Measurements from ENCODE around the gene DHX9.

Gene DHX9

DNA sequence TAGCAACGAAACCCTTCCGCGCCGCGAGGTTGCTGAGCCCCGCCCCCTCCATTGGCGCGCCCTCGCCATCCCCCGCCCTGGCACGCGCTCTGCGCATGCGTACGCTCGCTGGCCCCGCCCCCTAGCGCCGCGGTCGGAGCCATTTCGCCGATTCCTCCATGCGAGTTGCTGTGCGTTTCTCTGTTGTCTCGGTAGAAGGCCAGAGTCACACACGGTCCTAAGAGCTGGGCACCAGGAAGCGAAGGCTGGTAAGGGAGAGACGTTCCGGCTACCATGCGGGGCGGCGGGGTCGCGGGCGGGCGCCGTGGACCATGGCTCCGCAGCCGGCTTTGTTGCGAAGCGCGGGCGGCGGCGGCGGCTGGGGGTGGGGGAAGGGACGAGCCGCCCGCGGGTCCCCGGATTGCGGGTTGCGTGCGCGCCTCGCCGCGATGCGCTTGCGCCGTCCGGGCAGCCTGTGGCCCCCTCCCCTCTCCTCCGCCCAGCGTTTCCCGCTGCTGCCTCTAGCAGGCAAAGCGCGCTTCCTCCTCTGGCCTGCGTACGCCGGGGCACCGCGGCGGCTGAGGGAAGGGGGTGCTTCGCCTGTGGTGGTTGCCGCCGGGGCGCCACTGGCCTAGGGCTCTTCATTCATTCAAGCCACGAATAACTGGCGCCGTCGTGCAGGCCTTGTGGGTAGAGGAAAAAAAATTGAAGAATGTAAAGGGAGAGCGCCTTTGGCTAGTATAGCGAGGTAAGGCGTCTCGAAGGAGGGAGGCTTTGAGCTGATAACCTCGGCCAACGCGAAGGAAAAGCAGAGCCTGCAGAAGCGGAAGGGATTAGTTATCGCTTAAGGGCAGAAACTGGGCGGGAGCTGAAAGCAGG, at the start of gene DHX9:
DHX9 (plus strand) TSS at position 139 of the 858 bp plus-strand sequence. CDS start 3,220 bp downstream, outside the sequence.
- DNase-seq, result peak; percentile 93

DNA sequence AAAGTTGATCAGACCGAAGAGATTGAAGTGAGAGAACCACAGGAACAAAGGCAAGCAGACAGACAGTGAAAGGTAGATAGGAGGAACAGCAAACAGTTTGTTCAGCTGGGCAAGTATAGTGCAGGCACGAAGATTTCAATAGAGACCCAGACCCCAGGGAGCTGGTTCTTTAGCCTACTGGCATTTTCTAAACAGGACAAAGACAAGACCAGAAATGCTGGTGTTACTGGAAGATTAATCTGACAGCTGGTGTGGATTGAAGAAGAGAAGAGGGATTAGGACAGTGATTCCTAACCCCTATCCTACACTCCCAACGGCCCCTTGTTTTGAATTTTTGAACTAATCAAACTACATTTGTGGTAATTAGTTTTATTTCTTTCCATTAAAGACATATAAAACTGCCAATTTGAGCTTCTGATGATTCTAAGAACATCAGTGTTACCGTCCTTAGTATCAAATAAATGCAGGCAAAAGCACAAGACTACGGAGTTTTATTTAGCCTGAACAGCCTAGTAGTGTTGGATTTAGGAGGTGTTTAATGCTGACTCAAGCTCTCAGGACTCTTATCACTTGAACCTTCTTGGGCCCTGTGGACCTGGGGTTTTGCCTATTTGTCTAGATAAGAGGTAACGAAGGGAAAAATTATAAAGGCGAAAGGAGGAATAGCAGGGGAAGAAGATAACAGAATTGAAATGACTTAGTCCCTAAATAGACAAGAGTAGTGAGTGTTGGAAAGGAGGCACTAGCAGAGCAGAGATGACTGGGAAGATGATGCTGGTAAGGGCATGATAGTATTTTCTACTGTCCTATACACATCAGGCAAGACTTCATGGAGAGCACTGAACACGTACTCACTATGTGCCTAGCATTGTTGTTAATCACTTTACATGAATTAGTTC, 47.6 kb upstream of the DHX9 start:
- DNase-seq, result no peak

GRCh38 chr1:182794091-182794490, 45.1 kb upstream of the DHX9 start:
- no peak for DNase-seq

DNA sequence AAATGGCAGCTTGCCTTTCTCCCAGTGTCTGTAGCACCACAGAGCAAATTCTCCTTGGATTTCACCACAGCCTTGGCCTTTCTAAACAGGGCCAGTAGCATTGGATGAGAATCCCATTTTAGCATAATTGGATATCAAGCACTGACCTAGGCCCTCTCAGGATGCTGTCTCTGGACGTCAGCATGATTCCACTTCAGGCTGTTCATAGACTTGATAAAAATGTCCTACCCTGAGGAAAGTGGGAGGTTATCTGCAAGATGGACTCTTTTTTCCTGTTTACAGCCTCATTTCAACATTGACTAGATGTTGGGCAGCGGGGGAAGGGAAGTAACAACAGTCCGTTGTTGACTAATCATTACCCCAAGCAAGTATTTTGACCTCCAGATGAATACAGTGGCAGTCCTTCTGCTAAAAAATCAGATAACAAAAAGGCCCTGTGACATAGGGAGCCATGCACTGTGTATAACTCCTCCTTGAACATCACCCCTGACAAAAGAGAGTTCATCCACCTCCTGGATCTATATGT, 44.4 kb upstream of the DHX9 start:
- no peak for DNase-seq

- no peak for DNase-seq
Measured at GRCh38 chr1:182795563-182796228, 43.5 kb upstream of the DHX9 start.

GRCh38 chr1:182802006-182802803, 36.9 kb upstream of the DHX9 start:
- peak; percentile 73 for DNase-seq

- DNase-seq, result no peak
Measured at GRCh38 chr1:182803846-182804245, 35.3 kb upstream of the DHX9 start.

DNA sequence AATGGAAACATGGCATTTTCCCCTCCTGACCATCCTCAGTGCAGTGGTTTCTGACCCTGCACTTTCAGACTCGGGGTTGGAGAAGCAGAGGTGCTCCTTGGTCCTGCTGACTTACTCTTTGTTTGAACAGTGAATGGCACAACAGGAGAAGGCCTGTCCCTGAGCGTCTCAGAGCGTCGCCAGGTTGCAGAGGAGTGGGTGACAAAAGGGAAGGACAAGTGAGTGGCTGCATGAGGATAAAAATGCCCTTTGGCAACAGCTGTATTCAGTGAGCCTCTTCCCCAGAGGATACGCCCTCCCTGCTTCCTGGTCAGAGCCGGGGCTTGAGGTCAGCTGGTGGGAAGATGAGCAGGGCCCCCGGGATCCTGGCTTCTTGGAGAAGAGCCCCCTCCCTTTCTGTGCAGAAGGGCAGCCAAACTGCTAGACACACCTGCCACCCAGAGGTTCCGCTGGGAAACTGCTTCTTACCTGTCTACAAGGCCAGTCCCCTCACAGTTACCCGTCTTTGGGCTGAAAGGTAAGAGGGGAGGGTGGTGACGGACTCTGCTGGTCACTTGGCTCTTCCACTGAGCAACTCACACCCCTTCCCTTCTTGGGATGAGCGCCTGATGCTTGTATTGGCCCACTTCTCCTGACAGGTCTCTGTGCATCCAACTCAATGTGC, 33.0 kb upstream of the DHX9 start:
- DNase-seq, result no peak

GRCh38 chr1:182807907-182808306, 31.2 kb upstream of the DHX9 start:
- DNase-seq, result no peak

DNA sequence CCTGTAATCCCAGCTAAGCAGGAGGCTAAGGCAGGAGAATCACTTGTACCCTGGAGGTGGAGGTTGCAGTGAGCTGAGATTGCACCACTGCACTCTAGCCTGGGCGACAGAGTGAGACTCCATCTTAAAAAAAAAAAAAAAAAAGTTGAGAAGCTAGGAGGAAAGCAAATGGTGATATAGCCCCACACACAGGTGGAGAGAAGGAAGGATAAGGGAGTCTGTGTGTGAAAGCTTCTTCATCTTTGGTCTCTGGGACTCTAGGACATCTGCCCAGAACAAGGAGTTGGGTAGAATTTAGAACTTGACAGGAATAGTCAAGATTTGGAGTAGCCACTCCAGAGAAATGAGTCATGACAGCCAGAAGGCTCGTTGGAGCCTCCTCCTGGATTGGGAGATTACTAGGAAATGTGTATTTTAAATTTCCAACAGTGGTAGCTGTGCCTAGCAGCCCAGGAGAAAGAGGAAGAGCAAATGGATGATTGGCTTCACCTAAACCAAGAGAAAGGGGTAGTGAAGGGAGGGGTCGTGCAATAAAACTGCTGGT, 29.7 kb upstream of the DHX9 start:
- DNase-seq, result no peak

DNA sequence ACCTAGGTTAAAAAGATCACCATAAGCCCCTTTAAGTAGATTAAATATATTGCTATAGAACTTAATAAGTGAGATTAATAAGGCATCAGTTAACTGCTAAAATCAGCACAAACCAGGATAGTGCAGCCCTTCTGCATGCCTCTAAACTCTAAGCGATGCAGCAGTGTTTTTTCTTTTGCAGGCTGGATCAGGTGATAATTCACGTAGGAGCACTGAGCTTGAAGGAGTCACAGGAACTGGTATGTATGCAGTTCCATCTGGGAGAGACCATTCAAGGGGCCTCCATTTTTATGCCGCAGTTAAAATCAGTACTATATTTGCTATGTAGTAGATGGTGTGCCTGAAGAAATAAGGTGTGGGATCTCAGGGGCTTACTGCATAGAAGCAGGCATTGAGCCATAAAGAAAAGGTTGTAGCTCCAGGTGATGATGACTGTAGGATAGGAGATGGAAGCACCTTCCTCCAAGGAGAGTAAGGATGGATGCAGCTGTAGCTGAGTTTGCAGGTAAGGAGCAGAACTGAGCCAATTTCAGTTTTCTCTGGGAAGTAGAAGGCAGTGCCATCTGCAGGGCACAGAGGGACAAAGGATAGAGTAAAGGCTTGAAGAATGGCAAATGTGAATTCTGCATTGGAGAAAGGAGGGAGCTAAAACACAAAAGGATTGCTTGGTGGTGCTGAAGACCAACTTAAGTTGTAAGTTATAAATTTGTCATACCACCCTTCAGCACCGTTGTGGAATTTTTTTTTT, 27.0 kb upstream of the DHX9 start:
- DNase-seq, result no peak

GRCh38 chr1:182816863-182817262, 22.3 kb upstream of the DHX9 start:
- DNase-seq, result no peak

- no peak for DNase-seq
Measured at GRCh38 chr1:182817802-182818201, 21.3 kb upstream of the DHX9 start.

GRCh38 chr1:182823220-182823619, 15.9 kb upstream of the DHX9 start:
- DNase-seq, result no peak

- no peak for DNase-seq
Measured at GRCh38 chr1:182826892-182827291, 12.3 kb upstream of the DHX9 start.

- DNase-seq, result no peak
Measured at GRCh38 chr1:182829285-182829932, 9.7 kb upstream of the DHX9 start.

DNA sequence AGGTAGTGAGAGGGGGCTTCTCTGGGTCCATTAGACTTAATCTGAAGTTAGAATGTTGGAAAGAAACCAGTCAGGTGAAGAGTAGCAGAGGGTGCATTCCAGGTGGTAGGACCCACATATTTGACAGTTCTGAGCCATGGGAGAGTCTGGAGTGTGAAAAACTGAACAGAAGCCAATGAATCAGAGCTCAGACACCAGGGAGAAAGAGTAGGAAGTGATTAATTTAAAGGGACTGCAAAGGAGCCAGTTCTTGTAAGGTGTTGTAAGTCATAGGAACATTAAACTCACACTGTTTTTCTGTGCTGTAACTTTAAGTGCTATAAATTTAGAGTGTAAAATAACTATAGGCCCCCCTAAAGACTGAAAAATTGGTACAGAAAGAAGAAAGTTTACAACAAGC, 5.9 kb upstream of the DHX9 start:
- no peak for DNase-seq

DNA sequence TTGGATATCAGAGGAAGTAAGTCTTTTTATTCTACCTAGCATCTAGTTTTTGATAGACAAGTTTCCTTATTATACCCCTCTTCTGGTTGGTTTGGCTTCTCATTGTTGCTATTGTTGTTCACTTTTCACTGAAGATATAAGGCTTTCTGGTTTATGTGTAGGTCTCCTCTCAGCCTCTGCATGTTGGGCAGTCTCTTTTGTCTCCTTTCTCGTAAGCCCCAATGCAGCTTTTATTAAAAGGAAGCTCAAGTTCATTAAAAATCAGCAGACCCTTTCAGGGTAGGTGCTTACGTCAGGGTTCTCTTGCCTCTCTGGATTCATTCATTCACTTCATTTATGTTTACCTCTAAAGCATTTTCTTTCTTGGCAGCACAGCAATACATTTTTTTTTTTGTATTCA, 4.8 kb upstream of the DHX9 start:
- no peak for DNase-seq

DNA sequence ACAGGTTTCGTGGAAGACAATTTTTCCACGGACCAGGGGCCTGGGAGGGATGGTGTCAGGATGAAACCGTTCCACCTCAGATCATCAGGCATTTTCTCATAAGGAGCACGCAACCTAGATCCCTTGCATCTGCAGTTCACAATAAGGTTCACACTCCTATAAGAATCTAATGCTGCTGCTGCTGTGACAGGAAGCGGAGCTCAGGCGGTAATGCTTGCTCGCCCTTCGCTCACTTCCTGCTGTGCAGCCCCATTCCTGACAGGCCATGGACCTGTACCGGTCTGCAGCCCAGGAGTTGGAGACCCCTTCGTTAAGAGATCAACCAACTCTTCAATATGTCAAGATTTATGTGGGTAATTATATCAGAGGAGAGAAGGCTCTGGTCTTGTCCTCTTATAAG, 3.3 kb upstream of the DHX9 start:
- DNase-seq, result no peak

GRCh38 chr1:182841368-182841988, 2.3 kb downstream of the DHX9 start:
- DNase-seq, result no peak

Data from NCI-H1105 (cell line).